SK-N-MC (cell line): Measurements from ENCODE around the gene ROBO4.
A peak's percentile ranks its signal among the peaks of the same experiment; 100 is the strongest.

Experiments used
- DNase-seq: peaks from one replicate; pipeline ENCODE4 v3.0.0-alpha.2; 2011; ENCODE audit warnings: low read depth, low spot score
- H3K27ac ChIP-seq: fragments of 200-600 bp; sonication (generic); 2 replicates; pipeline ENCODE4 v1.5.1; 2016; ENCODE audit warnings: mixed run types
- H3K36me3 ChIP-seq: fragments of 200-600 bp; sonication (generic); 2 replicates; pipeline ENCODE4 v1.6.1; 2017; ENCODE audit warnings: antibody characterized with exemption, low read length, mixed read lengths; ENCODE audit not compliant: insufficient read depth
- H3K4me3 ChIP-seq: fragments of 200-600 bp; sonication (generic); 2 replicates; pipeline ENCODE4 v1.5.1; 2016
- H3K9ac ChIP-seq: fragments of 200-600 bp; sonication (generic); 2 replicates; pipeline ENCODE4 v1.8.0; 2017; ENCODE audit warnings: mixed run types, mixed read lengths; ENCODE audit not compliant: insufficient read length
- H3K9me3 ChIP-seq: fragments of 200-600 bp; sonication (generic); 2 replicates; pipeline ENCODE4 v1.6.1; 2017; ENCODE audit warnings: low read depth, mild to moderate bottlenecking, antibody characterized with exemption, low read length, moderate library complexity, mixed read lengths
- EZH2 ChIP-seq: fragments of 200-600 bp; sonication (generic); IDR thresholded peaks from one replicate; pipeline ENCODE4 v1.6.1; 2017; ENCODE audit warnings: antibody characterized with exemption
- FOXP2 ChIP-seq: optimal IDR thresholded peaks from 2 replicates; pipeline ENCODE3; 2011; ENCODE audit warnings: mild to moderate bottlenecking, moderate library complexity; ENCODE audit not compliant: insufficient read depth; ENCODE audit errors: extremely low read length, control extremely low read depth
- POLR2AphosphoS5 ChIP-seq: IDR thresholded peaks from 2 replicates; pipeline ENCODE4 v1.6.1; 2012; ENCODE audit warnings: mild to moderate bottlenecking, low read depth, low read length, borderline replicate concordance

ROBO4 gene

GRCh38 chr11:124875401-124875800 lies 22.3 kb downstream of the ROBO4 start:
- peak overlapping the region; percentile 97; the same call in 1 of the 2 replicates for H3K4me3 ChIP-seq
- no peak for DNase-seq
- H3K9me3 ChIP-seq = no peaks in the 10 kb centered on the region
- no peak overlapping the region for H3K27ac ChIP-seq
- H3K36me3 ChIP-seq = no peaks in the 10 kb centered on the region
- no peak overlapping the region for H3K9ac ChIP-seq
- TF ChIP-seq FOXP2 (no peak), POLR2AphosphoS5 (no peak)

GRCh38 chr11:124874571-124875255 lies 23.0 kb downstream of the ROBO4 start:
- H3K4me3 ChIP-seq = no peak overlapping the region
- no peak overlapping the region for H3K27ac ChIP-seq
- H3K36me3 ChIP-seq = no peaks in the 10 kb centered on the region
- H3K9me3 ChIP-seq = no peaks in the 10 kb centered on the region
- TF ChIP-seq EZH2 (no peak), FOXP2 (no peak), POLR2AphosphoS5 (no peak)
- H3K9ac ChIP-seq = no peak overlapping the region
- DNase-seq = no peak

DNA sequence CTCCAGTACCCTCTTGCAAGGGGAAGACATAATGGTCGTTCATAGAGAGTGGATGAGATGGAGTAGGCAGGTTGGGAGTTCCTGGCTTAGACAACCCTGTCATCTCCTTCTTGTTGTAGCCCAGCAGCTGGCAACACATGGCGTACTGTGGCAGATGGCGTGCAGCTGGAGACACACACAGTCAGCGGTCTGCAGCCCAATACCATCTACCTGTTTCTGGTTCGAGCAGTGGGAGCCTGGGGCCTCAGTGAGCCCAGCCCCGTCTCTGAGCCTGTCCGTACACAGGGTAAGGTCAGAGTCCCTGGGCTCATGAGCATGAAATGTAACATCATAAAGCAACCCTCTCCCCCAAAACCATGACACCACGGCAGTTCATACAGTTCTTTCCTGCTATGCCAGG lies 23.7 kb downstream of the ROBO4 start:
- H3K36me3 ChIP-seq = no peaks in the 10 kb centered on the region
- no peak overlapping the region for H3K4me3 ChIP-seq
- no peak overlapping the region for H3K9ac ChIP-seq
- no peak for DNase-seq
- no peaks in the 10 kb centered on the region for H3K9me3 ChIP-seq
- no peak overlapping the region for H3K27ac ChIP-seq
- TF ChIP-seq POLR2AphosphoS5 (no peak), FOXP2 (no peak), EZH2 (no peak)

DNA sequence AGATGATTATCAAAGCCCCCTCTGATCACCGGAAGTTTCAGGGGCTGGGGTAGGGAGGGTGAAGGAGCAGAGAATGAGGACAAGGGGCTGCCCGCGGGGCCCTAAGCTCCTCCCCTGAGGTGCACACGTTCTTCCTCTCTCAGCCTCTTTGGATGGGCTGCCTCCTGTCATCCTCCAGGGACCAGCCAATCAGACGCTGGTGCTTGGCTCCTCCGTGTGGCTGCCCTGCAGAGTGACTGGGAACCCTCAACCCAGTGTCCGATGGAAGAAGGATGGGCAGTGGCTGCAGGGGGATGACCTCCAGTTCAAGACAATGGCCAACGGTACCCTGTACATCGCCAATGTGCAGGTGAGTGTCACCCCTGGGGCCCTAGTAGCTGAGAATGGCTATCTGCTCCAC lies 24.9 kb downstream of the ROBO4 start:
- H3K9me3 ChIP-seq = no peaks in the 10 kb centered on the region
- no peak overlapping the region for H3K4me3 ChIP-seq
- TF ChIP-seq EZH2 = no peak
- no peak for TF ChIP-seq FOXP2
- TF ChIP-seq POLR2AphosphoS5 = no peak
- no peak overlapping the region for H3K27ac ChIP-seq
- DNase-seq = no peak
- no peak overlapping the region for H3K9ac ChIP-seq
- no peaks in the 10 kb centered on the region for H3K36me3 ChIP-seq

DNA sequence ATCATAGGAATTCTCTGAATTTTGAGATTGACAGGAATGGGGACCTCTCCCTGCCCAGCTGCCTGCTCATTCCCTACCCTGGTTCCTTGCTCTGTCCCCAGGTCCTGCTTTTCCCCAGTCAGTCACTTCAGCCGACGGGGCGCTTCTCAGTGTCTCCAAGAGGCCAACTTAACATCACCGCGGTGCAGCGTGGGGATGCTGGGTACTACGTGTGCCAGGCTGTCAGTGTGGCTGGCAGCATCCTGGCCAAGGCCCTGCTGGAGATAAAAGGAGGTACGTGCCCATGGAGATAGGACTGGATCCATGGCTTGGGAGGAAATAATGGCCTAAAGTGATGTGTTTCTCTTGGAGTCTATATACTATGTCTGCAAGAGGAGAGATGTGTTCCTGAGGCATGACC lies 25.4 kb downstream of the ROBO4 start:
- no peak overlapping the region for H3K27ac ChIP-seq
- H3K9ac ChIP-seq = no peak overlapping the region
- no peak for DNase-seq
- no peaks in the 10 kb centered on the region for H3K9me3 ChIP-seq
- H3K36me3 ChIP-seq = no peaks in the 10 kb centered on the region
- no peak for TF ChIP-seq EZH2
- TF ChIP-seq FOXP2 = no peak
- TF ChIP-seq POLR2AphosphoS5 = no peak
- H3K4me3 ChIP-seq = no peak overlapping the region

GRCh38 chr11:124870430-124870829 lies 27.2 kb downstream of the ROBO4 start:
- no peak for DNase-seq
- H3K9ac ChIP-seq = no peak overlapping the region

DNA sequence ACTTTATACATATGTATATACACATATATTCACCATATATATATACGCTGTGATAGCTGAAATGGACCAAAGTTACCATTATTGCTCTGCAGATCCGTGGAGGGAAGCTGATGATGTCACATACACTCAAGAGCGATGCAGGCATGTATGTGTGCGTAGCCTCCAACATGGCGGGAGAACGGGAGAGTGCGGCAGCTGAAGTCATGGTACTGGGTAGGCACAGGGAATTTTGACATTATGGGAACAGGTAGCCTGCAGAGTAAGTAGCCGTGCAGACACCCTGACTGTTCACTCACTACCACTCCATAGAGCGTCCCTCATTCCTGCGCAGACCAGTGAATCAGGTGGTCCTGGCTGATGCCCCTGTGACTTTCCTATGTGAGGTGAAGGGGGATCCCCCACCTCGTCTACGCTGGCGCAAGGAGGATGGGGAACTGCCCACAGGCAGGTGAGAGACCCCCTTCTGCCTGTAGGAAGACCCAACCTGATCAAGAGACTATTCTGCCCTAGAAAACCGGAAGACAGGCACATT lies 27.7 kb downstream of the ROBO4 start:
- H3K27ac ChIP-seq = no peak overlapping the region
- H3K9ac ChIP-seq = no peak overlapping the region
- no peak for DNase-seq
- H3K9me3 ChIP-seq = no peaks in the 10 kb centered on the region
- H3K4me3 ChIP-seq = no peak overlapping the region
- no peaks in the 10 kb centered on the region for H3K36me3 ChIP-seq
- TF ChIP-seq POLR2AphosphoS5 (no peak), FOXP2 (no peak), EZH2 (no peak)

More at GRCh38 chr11:124870430-124870829, 27.2 kb downstream of the ROBO4 start:
- H3K27ac ChIP-seq = no peak overlapping the region
- no peaks in the 10 kb centered on the region for H3K9me3 ChIP-seq
- H3K36me3 ChIP-seq = no peaks in the 10 kb centered on the region
- no peak overlapping the region for H3K4me3 ChIP-seq
- TF ChIP-seq POLR2AphosphoS5 (no peak), EZH2 (no peak), FOXP2 (no peak)

- H3K9me3 ChIP-seq = no peaks in the 10 kb centered on the region
- H3K36me3 ChIP-seq = no peaks in the 10 kb centered on the region
- H3K4me3 ChIP-seq = no peak overlapping the region
- DNase-seq = no peak
- TF ChIP-seq FOXP2 (no peak), EZH2 (no peak), POLR2AphosphoS5 (no peak)
- no peak overlapping the region for H3K9ac ChIP-seq
- H3K27ac ChIP-seq = no peak overlapping the region
Measured at GRCh38 chr11:124869331-124869730, 28.3 kb downstream of the ROBO4 start.
